ENCODE data around the gene EMC9. TPM values are rescaled to one million over a fixed set of nuclear protein-coding genes. Genes with fewer than 3 reads are reported as not detected.

The EMC9 gene
- total RNA-seq, 1 donor from 2014 or later: 17.9 TPM

GRCh38 chr14:24113801-24114531, 27.4 kb downstream of the EMC9 start:
- intact Hi-C loops (cut with micrococcal nuclease): loop anchor here (1.0 to 10.0 kb wide), 19 partner anchors 20 to 1185 kb away; partner anchors contain the start of genes ACIN1, C14orf119, CARMIL3 and CHMP4A

GRCh38 chr14:24113379-24113800, 28.0 kb downstream of the EMC9 start:
- intact Hi-C loops (cut with micrococcal nuclease): loop anchor here (10.0 kb wide), 1 partner anchor 561 kb away; no protein-coding TSS in a partner anchor

- intact Hi-C loops (cut with micrococcal nuclease): loop anchor here (10.0 kb wide), 1 partner anchor 564 kb away; no protein-coding TSS in a partner anchor
These were observed 30.9 kb downstream of the EMC9 start for GRCh38 chr14:24110523-24110922.

- intact Hi-C loops (cut with micrococcal nuclease): loop anchor here (10.0 kb wide), 1 partner anchor 565 kb away; no protein-coding TSS in a partner anchor
These were observed 31.3 kb downstream of the EMC9 start for GRCh38 chr14:24110060-24110459.

- intact Hi-C loops (cut with micrococcal nuclease): loop anchor here (1.0 to 5.0 kb wide), 8 partner anchors 14 to 442 kb away; partner anchors contain the start of gene PCK2
These were observed 33.0 kb downstream of the EMC9 start for GRCh38 chr14:24108336-24108874.

- intact Hi-C loops (cut with micrococcal nuclease): loop anchor here (5.0 kb wide), 1 partner anchor 379 kb away; no protein-coding TSS in a partner anchor
These were observed 34.6 kb downstream of the EMC9 start for GRCh38 chr14:24106672-24107271.

- intact Hi-C loops (cut with micrococcal nuclease): loop anchor here (5.0 kb wide), 1 partner anchor 378 kb away; no protein-coding TSS in a partner anchor
These were observed 35.7 kb downstream of the EMC9 start for GRCh38 chr14:24105609-24106239.

- intact Hi-C loops (cut with micrococcal nuclease): no loop called here
These were observed 37.9 kb downstream of the EMC9 start for GRCh38 chr14:24103451-24103850.

- intact Hi-C loops (cut with micrococcal nuclease): no loop called here
These were observed 38.9 kb downstream of the EMC9 start for GRCh38 chr14:24102357-24103048.

GRCh38 chr14:24100982-24101494, 40.4 kb downstream of the EMC9 start:
- intact Hi-C loops (cut with micrococcal nuclease): no loop called here

GRCh38 chr14:24100197-24100981, 41.0 kb downstream of the EMC9 start:
- intact Hi-C loops (cut with micrococcal nuclease): no loop called here

GRCh38 chr14:24098927-24099813, 42.2 kb downstream of the EMC9 start:
- intact Hi-C loops (cut with micrococcal nuclease): no loop called here

- intact Hi-C loops (cut with micrococcal nuclease): no loop called here
These were observed 43.0 kb downstream of the EMC9 start for GRCh38 chr14:24098229-24098926.

- intact Hi-C loops (cut with micrococcal nuclease): no loop called here
These were observed 44.7 kb downstream of the EMC9 start for GRCh38 chr14:24096545-24097181.

GRCh38 chr14:24095271-24096068, 45.9 kb downstream of the EMC9 start:
- intact Hi-C loops (cut with micrococcal nuclease): no loop called here

- intact Hi-C loops (cut with micrococcal nuclease): loop anchor here (1.0 to 5.0 kb wide), 13 partner anchors 13 to 337 kb away; partner anchors contain the start of genes CARMIL3, DCAF11, DHRS1 and DHRS4L2
These were observed 46.5 kb downstream of the EMC9 start for GRCh38 chr14:24094841-24095270.
